Fibroblast of lung (primary cell): ENCODE measurements around the gene NAPB. TPM values are rescaled to one million over a fixed set of nuclear protein-coding genes. Genes with fewer than 3 reads are reported as not detected.

Experiments
- DNase-seq, 2 donors: peaks; one replicate each; pipeline versions ENCODE4 v3.0.0 to v3.0.0-alpha.2; 2010; ENCODE audit warnings: low read depth in 2 of 2
- H2AFZ ChIP-seq: 2 replicates; pipeline ENCODE4 v1.5.1; 2012; ENCODE audit warnings: low read length, control low read depth, inconsistent platforms
- H3K27ac ChIP-seq: 2 replicates; pipeline ENCODE4 v1.5.1; 2011; ENCODE audit warnings: low read length, control low read depth; ENCODE audit not compliant: insufficient read depth
- H3K27me3 ChIP-seq: 2 replicates; pipeline ENCODE4 v1.5.1; 2011; ENCODE audit warnings: mild to moderate bottlenecking, low read length; ENCODE audit not compliant: control insufficient read depth, insufficient read depth
- H3K36me3 ChIP-seq: 2 replicates; pipeline ENCODE4 v1.5.1; 2011; ENCODE audit warnings: low read length; ENCODE audit not compliant: control insufficient read depth, insufficient read depth
- H3K4me1 ChIP-seq: 2 replicates; pipeline ENCODE4 v1.5.1; 2011; ENCODE audit warnings: low read length; ENCODE audit not compliant: control insufficient read depth, insufficient read depth; ENCODE audit errors: extremely low read depth
- H3K4me2 ChIP-seq: 2 replicates; pipeline ENCODE4 v1.5.1; 2011; ENCODE audit warnings: low read length, control low read depth; ENCODE audit not compliant: insufficient read depth; ENCODE audit errors: extremely low read depth
- H3K4me3 ChIP-seq, 4 experiments: fragments of 200-600 bp in 1 of 4; sonication (generic) in 1 of 4; replicated peaks in 1 of 4; 2 replicates each; pipeline ENCODE4 v1.5.1; 2011 to 2016; ENCODE audit warnings: low read length in 4 of 4, low read depth in 3 of 4, mild to moderate bottlenecking in 3 of 4, control low read depth in 2 of 4, inconsistent platforms in 1 of 4, mixed read lengths in 1 of 4; ENCODE audit not compliant: insufficient read depth in 1 of 4; ENCODE audit errors: control extremely low read depth in 1 of 4
- H3K79me2 ChIP-seq: 2 replicates; pipeline ENCODE4 v1.5.1; 2012; ENCODE audit warnings: mild to moderate bottlenecking, low read length, inconsistent platforms; ENCODE audit not compliant: control insufficient read depth, insufficient read depth
- H3K9ac ChIP-seq: 2 replicates; pipeline ENCODE4 v1.5.1; 2011; ENCODE audit warnings: mild to moderate bottlenecking, low read length, control low read depth; ENCODE audit not compliant: insufficient read depth
- H3K9me3 ChIP-seq: 2 replicates; pipeline ENCODE4 v1.5.1; 2012; ENCODE audit warnings: low read depth, low read length; ENCODE audit not compliant: control insufficient read depth, insufficient read depth
- H4K20me1 ChIP-seq: 2 replicates; pipeline ENCODE4 v1.5.1; 2011; ENCODE audit warnings: low read length; ENCODE audit not compliant: control insufficient read depth, insufficient read depth; ENCODE audit errors: extremely low read depth
- EZH2 ChIP-seq: IDR thresholded peaks from 2 replicates; pipeline ENCODE4 v1.5.1; 2012; ENCODE audit warnings: low read length, control low read depth, mild to moderate bottlenecking; ENCODE audit errors: missing control alignments
- polyA plus RNA-seq, 2 donors: library from polyadenylated mRNA; depleted of rRNA in 1 of 2; stranded (reverse) in 1 of 2; unstranded in 1 of 2; fragments of >200 nt; gene quantifications; 2 replicates each; pipeline ENCODE4 v1.2.1, GENCODE V29; 2011 to 2012; ENCODE audit warnings: missing spikeins in 1 of 2
- total RNA-seq: library from RNA; depleted of rRNA; stranded (reverse); fragments of >200 nt; gene quantifications from 2 replicates; pipeline ENCODE4 v1.2.1, GENCODE V29; 2014
- TF ChIP-seq, protein P1 (sequence below), 2 donors: IDR thresholded peaks in 1 of 2; conservative IDR thresholded peaks in 1 of 2; 1 replicate in 1 of 2; 2 replicates in 1 of 2; pipeline ENCODE4 v1.5.1; 2011 to 2012; ENCODE audit warnings: low read length in 2 of 2, control low read depth in 1 of 2, inconsistent platforms in 1 of 2, low read depth in 1 of 2, mild to moderate bottlenecking in 1 of 2

Gene NAPB
- total and polyA plus RNA-seq, 2 donors (not counting 1 experiment from before 2014, with no cell fraction given), result 5.1 to 12.6 TPM

DNA sequence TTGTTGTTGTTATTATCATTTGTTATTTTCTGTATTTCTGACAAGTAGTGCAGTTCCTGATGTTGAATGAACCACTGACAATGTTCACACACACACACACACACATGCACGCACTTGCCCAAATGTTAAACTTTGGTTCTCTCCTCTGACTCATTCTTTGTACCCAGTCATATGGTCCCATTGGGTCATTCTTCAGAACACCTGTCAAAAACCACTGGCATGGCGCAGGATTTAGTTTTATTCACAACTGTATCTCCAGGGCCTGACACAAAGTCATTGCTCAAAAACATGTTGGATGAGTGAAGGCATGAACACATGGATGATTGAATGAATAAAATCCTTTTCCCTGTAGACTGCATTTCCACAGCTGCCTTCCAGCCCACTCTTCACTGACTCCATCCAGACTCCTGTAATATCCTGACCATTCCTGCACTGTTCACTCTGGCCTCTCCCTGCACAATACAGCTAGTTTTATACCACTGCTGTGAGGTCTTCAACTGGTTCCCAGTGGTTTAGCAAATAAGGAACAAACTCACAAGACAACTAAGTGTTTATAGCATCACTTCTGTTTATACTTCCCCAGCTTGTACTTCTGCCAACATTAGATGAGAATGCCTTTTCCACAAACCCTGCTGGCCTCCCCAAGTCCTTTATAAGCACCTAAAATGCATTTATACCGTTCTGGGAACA is 38.3 kb upstream of the NAPB start:
- Histone ChIP-seq H3K27me3 (no peaks in the 10 kb centered on the region), H4K20me1 (no peaks in the 10 kb centered on the region), H3K4me3 (no peak overlapping the region), H3K27ac (no peak overlapping the region), H3K36me3 (no peaks in the 10 kb centered on the region), H3K79me2 (no peaks in the 10 kb centered on the region), H3K9ac (no peak overlapping the region), H2AFZ (no peak overlapping the region), H3K4me1 (no peaks in the 10 kb centered on the region), H3K9me3 (no peaks in the 10 kb centered on the region), H3K4me2 (no peak overlapping the region)
- no peak for TF ChIP-seq EZH2
- TF ChIP-seq, protein P1, sequence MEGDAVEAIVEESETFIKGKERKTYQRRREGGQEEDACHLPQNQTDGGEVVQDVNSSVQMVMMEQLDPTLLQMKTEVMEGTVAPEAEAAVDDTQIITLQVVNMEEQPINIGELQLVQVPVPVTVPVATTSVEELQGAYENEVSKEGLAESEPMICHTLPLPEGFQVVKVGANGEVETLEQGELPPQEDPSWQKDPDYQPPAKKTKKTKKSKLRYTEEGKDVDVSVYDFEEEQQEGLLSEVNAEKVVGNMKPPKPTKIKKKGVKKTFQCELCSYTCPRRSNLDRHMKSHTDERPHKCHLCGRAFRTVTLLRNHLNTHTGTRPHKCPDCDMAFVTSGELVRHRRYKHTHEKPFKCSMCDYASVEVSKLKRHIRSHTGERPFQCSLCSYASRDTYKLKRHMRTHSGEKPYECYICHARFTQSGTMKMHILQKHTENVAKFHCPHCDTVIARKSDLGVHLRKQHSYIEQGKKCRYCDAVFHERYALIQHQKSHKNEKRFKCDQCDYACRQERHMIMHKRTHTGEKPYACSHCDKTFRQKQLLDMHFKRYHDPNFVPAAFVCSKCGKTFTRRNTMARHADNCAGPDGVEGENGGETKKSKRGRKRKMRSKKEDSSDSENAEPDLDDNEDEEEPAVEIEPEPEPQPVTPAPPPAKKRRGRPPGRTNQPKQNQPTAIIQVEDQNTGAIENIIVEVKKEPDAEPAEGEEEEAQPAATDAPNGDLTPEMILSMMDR (conservative IDR thresholded peaks at IDR 0.05 in 1 of 2, IDR thresholded peaks at IDR 0.05 in 1 of 2; ENCODE audit: low read depth in 1 of 2, low read length in 2 of 2), result no peak
- no peak for DNase-seq

DNA sequence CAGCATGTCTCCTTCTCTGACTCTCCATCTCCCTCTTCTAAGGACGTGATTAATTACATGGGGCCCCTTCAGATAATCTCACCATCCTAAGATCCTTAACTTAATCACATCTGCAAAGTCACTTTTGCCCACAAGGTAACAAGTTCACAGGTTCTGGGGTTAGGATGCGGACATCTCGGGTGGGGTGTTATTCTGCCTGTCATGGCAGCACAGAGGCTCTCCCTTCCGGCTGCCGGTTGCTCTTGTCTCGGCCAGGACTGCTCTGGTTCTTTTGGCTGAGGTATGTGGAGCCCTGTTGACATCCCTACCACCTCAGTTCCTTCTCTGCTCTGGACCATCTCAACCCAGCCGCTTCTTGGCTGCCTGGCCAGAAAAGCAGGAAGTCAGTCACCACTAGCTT is 35.6 kb upstream of the NAPB start:
- Histone ChIP-seq H4K20me1 (no peaks in the 10 kb centered on the region), H3K9me3 (no peaks in the 10 kb centered on the region), H3K4me3 (no peak overlapping the region), H3K27me3 (no peaks in the 10 kb centered on the region), H3K36me3 (no peaks in the 10 kb centered on the region), H3K4me1 (no peaks in the 10 kb centered on the region), H2AFZ (no peak overlapping the region), H3K27ac (no peak overlapping the region), H3K9ac (no peak overlapping the region), H3K79me2 (no peaks in the 10 kb centered on the region), H3K4me2 (no peak overlapping the region)
- no peak for DNase-seq
- TF ChIP-seq, protein P1 (conservative IDR thresholded peaks at IDR 0.05 in 1 of 2, IDR thresholded peaks at IDR 0.05 in 1 of 2; ENCODE audit: low read depth in 1 of 2, low read length in 2 of 2), result no peak
- no peak for TF ChIP-seq EZH2

DNA sequence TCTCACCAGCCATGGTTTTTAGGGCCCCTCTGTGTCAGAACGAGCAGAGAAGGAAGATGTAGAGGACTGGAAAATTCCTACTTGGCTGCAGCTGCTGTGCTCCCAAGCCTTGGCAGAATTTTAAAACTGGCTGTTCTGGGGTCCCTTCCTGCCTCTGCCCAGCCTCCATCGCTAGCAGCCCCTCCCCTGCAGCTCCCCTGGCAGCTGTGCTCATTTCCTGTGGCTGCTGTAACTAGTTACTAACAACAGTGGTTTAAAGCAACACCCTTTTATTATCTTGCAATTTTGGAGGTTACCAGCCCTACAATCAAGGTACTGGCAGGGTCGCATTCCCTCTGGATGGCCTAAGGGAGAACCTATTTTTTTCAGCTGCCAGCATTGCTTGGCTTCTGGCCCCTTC is 35.1 kb upstream of the NAPB start:
- Histone ChIP-seq H3K36me3 (no peaks in the 10 kb centered on the region), H3K27me3 (no peaks in the 10 kb centered on the region), H3K9ac (no peak overlapping the region), H3K27ac (no peak overlapping the region), H3K9me3 (no peaks in the 10 kb centered on the region), H3K79me2 (no peaks in the 10 kb centered on the region), H4K20me1 (no peaks in the 10 kb centered on the region), H3K4me2 (no peak overlapping the region), H2AFZ (no peak overlapping the region), H3K4me1 (no peaks in the 10 kb centered on the region), H3K4me3 (no peak overlapping the region)
- no peak for DNase-seq
- TF ChIP-seq, protein P1 (conservative IDR thresholded peaks at IDR 0.05 in 1 of 2, IDR thresholded peaks at IDR 0.05 in 1 of 2; ENCODE audit: low read depth in 1 of 2, low read length in 2 of 2), result no peak
- TF ChIP-seq EZH2, result no peak
